ENCODE measurements around the gene PANK4.

GRCh38 chr1:2537784-2538115, 11.4 kb upstream of the PANK4 start:
- TF ChIP-seq CTCF (IDR thresholded peaks at IDR 0.05) (no peak), POLR2A (IDR thresholded peaks at IDR 0.05) (no peak)

Data from body of pancreas (tissue), 4 donors.